LNCAP (cell line): ENCODE data around the gene CD209.

ENCODE experiments used
- TF ChIP-seq, protein P1 (sequence below): fragments of 450-650 bp; IDR thresholded peaks from 2 replicates; pipeline ENCODE4 v1.5.1; 2017; ENCODE audit warnings: mild to moderate bottlenecking

The CD209 gene

DNA sequence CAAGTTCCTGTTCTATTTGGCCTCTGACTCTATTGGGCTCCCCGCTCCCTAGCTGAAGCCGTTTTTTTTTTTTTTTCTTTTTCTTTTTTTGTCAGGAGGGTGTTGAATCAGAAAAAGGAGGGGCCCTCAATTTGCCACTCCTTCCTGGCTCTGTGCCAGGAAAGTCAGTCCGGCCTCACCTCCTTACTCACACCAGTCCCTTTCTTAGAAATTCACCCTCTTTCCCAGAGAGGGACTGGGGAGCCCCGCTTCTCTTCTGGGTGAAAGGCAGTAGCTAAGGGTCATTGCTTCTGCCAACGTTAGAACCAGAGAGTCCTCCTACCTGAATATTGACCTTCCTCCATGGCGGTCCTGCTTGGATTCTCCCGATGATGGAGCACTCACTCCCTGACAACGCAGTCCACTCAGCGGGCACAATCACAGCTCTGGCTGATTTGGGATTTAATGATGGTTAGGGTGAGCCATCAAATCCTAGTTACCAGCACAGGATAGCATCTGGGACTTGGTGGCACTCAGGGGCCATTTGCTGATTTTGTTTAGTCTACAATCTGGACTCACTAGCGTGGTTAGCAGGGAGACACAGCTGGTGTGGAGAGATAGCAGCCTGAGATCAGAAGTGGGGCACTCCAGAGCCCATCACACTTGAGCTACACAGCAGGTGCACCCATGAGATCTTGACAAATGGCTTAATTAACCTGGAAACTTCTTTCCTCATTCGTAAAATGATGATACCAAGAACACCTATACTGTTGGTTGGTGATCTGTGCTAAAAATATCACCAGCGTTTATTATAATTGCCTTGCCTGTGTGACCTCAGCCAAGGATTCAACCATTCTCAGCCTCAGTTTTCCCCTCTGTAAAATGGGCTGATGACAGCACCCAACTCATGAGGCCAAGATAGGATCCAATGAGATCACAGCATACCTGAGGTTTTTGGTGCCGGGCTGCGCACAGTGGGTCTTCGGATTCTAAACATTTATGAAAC is 47.6 kb downstream of the CD209 start:
- TF ChIP-seq, protein P1, sequence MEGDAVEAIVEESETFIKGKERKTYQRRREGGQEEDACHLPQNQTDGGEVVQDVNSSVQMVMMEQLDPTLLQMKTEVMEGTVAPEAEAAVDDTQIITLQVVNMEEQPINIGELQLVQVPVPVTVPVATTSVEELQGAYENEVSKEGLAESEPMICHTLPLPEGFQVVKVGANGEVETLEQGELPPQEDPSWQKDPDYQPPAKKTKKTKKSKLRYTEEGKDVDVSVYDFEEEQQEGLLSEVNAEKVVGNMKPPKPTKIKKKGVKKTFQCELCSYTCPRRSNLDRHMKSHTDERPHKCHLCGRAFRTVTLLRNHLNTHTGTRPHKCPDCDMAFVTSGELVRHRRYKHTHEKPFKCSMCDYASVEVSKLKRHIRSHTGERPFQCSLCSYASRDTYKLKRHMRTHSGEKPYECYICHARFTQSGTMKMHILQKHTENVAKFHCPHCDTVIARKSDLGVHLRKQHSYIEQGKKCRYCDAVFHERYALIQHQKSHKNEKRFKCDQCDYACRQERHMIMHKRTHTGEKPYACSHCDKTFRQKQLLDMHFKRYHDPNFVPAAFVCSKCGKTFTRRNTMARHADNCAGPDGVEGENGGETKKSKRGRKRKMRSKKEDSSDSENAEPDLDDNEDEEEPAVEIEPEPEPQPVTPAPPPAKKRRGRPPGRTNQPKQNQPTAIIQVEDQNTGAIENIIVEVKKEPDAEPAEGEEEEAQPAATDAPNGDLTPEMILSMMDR = no peak

GRCh38 chr19:7699003-7699402 is 48.3 kb downstream of the CD209 start:
- TF ChIP-seq, protein P1 = no peak

- TF ChIP-seq, protein P1 = no peak
These were observed 48.8 kb downstream of the CD209 start for GRCh38 chr19:7698583-7698982.

GRCh38 chr19:7697721-7698287 is 49.5 kb downstream of the CD209 start:
- TF ChIP-seq, protein P1 = no peak

DNA sequence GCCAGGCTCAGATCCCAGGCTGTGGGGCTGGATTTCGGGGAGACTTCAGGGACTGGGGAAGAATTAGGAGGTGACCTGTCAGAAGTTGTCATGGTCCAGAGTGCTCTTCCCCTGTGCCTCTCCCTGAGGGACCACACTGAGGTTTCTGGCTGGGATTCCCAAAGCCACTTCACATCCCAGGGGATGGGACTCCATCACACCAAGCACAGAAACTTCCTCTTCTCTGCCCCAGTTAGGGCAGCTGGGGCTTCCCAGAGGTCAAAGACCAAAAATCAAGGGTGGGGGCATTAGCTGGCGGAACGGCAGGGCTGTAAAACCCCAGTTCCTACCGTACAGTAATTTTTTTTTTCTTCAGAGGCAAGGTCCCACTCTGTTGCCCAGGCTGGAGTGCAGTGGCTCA is 52.8 kb downstream of the CD209 start:
- TF ChIP-seq, protein P1 = no peak

DNA sequence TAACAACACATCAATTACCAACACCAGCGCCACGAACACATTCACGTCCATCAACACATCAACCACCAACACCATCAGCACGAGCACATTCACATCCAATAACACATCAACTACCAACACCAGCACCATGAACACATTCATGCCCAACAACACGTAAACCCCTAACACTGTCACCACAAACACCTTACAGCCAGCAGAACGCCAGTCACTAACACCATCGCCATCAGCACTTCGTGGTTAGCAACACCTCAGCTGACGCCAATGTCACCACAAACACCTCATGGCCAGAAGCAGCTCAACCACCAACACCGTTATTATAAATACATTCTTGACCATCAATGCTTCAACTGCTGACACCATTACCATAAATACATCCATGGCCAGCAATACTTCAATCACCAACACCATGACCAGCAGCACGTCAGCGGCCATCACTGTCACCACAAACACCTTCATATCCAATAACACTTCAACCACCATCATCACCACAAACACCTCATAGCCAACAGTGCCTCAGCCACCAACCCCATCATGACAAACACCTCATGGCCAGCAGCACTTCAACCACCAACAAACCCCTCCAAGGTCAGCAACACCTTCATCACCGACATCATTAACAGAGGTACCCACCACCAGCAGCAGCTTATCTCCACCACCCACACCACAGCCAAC is 54.8 kb downstream of the CD209 start:
- TF ChIP-seq, protein P1 = no peak

- TF ChIP-seq, protein P1 = no peak
These were observed 55.8 kb downstream of the CD209 start for GRCh38 chr19:7691497-7691896.
